HG02884 (cell line): Measurements from ENCODE around the gene GABARAPL2.
"Not testable (repeated sequence)": the region's sequence is repeated elsewhere in the genome, so short reads cannot be mapped to it uniquely, and the experiment has no call there.

ENCODE experiments used
- ATAC-seq: cut with Tn5 transposase; IDR thresholded peaks from one replicate; pipeline ENCODE4 v1.9.1; 2021; ENCODE audit warnings: mild to moderate bottlenecking, moderate library complexity; ENCODE audit not compliant: unreplicated experiment

The GABARAPL2 gene

DNA sequence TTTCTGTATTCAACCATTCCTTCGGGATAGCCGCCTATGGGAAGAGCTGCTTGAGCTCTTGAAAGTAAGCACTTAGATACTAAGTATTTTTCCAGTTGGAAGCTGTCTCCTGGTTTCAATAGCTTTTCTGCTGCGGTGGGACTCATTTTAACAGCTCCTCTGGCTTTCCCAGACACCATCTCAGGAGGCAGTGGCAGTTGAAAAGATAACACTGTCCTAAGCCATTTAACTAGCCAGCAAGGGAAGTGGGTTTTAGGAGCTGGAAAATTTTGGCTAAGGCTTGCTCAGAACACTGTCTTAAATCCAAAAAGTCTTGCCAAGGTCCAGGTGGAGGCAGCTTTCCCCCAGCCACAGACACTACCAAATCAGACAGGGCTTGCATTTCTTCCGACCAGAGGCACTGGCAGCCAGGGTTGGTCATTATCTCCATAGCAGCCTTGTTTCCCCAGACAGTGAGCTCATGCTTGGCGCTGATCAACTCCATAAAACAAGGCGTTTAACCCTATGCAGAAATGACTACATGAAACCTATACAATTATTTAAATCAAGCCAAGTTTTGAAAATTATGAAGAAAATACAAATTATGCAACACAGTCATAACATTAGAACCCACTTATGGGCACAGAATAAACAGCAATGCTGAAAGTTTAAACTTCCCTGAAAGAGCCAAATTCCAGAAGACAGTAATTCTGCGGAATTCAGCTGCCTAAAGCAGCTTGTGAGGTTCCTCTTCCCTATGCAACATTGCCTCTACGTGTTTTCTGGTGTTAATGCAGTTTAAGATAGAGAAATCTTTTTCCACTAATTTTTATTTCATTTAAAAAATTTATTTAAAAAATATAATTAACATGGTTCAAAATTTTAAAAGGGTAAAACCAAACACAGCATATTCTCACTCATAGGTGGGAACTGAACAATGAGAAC lies 25.0 kb downstream of the GABARAPL2 start:
- no peak for ATAC-seq

DNA sequence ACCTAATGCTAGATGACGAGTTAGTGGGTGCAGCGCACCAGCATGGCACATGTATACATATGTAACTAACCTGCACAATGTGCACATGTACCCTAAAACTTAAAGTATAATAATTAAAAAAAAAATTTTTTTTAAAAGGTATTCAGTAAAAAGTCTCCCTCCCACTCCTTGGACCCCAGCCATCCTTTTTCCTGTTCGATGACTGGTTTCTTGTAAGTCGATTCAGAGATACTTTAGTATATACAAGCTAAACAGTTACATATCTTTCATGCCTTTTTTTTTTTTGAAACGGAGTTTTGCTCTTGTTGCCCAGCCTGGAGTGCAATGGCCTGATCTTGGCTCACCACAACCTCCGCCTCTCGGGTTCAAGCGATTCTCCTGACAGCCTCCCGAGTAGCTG lies 25.7 kb downstream of the GABARAPL2 start:
- ATAC-seq: not testable (repeated sequence)

DNA sequence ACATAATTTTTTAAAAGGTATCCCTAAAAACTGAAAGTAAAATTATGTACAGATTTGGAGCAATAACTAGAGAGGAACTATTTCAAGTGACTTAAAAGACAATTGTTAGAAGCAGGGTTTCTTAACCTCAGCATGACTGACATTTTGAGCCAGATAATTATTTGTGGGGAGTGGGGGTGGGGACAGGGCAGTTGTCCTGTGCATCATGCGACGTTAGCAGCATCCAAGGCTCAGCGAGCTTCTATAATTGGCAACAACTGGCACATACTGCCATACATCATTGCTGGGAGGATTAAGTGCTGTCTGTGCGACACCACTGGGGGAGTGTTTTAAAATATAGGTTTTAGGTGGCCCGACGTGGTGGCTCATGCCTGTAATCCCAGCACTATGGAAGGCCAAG lies 27.1 kb downstream of the GABARAPL2 start:
- no peak for ATAC-seq

DNA sequence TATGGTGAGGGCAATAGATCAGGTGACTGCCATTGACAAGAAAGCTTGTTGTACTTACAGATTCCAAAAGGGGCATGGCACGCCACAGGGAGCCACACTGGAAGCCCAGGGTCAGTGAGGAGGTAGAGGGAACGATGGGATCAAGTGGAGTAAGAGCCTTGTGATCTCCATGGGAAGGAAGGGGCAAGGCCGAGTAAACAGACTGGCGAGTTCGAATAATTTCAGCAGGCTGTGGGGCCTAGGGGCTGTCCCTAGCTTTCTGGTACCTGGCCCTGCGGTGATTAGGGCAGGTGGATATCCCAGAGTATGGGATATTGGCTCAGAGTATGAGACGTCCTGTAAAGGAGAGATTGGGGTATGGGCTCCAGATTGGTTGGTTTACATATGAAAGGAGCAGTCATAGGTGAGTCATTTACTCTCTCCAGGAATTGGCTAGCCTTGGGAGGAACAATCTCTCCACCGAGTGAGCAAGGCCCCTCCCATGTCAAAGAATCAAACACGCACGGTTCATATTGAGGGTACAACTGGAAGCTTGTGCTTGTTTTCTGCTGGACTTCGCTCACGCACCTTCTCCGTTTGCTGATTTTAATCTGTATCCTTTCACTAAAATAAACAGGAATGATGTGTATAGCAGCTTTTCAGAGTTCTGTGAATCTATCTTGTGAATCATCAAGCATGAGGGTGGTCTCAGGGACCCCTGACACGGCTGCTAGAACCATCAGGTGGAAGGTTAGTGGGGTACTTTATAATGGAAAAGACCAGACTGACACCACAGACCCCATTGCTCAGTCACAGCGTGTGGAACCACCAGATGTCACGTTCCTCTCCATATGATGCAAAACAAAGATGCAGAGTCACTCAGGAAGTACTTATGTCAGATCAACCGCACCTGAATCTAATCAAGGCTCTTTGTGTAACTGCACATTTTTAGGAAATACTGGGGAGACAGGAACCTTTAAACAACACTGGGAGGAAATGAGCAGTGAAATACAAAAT lies 27.9 kb downstream of the GABARAPL2 start:
- no peak for ATAC-seq

DNA sequence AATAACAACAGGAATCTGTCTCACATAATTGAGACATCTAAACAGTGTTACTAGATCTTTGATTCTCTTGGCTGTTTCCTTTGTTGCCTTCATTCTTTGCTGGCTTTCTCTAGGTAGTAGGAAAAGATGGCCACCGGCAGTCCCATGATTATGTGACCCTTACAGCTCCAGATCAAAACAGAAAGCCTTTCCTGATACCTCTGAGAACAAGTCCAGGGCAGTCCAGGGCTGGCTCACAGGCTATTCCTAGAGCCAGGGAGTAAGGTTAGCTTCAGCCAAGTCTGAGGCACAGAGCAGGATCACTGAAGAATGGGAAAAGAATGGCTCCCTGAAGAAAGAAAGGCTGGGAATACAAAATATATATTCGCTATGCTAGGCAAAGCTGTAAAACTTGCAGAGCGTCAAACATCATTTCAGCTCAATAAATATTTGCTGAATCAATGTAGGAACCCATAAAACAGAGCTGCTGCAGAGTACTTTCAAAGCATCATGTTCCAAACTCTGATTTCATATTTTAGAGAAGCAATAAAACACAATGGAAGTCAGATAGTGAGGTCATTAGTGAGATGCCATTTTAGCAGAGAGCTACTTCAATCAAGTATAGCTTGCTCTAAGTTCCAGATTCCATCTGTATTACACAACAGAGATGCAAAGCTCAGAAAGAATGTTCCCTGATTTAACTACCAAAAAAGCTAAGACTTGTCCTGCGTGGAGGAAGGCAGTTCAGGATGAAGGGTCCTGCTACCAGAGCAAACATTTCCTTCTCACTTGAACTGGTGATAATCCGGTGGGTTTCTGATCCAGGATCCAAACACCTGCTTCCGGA lies 33.5 kb downstream of the GABARAPL2 start:
- ATAC-seq: no peak

DNA sequence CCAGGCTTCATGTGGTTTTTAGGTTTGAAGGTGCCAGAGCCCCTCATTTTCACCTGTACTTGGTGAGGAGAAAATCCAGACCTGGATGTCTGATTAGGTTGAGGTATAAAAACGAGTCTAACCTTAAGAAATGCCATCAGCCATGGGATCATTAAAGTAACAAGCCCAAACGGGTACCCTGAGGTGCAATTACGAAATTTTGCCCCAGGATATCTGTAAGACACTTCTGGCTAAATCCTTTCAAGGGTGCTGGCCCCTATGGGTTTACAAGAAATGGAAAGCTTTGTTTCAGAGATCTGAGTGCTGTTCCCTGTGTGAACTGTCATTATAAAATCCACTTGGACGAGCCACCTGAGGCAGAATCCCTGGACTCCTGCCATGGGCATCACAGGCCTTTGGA lies 37.1 kb downstream of the GABARAPL2 start:
- no peak for ATAC-seq

DNA sequence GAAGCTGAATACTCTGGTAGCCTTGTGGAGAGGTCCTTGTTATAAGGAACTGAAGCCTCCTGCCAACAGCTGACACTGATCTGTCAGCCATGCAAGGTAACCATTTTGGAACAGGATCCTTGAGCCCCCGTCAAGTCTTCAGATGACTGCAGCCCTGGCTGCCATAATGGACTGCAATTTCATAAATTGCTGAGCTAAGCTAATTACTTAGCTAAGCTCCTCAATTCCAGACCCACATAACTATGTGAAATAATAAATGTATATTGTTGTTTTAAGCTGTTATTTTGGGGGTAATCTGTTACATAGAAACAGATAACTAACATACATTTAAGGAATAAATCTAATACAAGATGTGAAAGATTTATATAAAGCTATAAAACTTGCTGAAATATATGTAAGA lies 40.3 kb downstream of the GABARAPL2 start:
- ATAC-seq: no peak

DNA sequence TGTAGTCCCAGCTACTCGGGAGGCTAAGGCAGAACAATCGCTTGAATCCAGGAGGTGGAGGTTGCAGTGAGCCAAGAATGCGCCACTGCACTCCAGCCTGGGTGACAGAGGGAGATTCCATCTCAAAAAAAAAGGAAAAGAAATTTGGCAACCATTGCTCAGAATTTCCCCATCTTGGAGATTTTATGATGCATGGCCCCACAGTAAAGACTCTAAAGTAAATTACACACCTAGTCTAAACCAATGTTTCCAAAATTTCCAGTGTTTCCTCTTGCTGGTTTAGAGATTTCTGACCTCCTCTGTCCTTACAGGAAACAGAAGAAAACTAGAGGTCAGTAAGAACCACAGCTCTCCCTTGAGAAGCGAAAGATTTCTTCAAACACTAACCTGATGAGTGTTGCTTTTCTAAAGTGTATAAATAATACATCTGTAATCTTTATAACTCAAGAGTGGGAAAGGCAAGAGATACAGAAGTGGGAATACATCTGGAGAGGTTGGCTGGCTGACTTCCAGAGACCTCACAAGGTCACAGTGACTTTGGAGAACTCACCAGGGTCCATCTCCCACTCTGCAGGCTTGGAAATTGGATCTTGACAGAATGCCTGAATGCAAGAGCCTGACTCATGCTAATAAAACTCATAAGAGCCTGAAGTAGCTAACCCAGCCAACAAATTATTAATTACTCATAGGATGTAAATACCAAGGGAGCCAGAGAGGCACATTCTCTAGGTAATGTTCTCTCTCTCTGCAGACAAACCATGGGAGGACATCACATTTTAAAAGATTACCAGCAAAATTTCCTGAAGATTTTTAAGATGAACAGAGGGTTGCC lies 48.1 kb downstream of the GABARAPL2 start:
- ATAC-seq: no peak

DNA sequence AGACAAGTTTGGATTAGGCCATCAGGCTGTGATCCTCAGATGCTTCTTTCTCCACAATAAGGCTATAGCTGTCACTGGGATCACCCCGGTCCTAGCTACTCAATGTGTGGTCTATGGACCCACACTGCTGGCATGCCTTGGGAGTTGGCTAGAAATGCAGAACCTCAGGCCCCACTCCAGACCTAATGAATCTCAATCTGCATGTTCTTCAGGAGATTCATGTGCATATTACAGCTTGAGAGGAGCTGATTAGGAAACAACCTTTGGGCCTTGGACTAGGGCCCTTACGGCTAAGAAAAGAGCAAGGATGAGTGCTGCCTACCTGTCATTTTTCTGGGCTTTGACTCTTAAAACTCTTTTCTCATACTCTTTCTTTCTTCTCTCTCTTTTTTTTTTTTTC lies 49.4 kb downstream of the GABARAPL2 start:
- no peak for ATAC-seq

DNA sequence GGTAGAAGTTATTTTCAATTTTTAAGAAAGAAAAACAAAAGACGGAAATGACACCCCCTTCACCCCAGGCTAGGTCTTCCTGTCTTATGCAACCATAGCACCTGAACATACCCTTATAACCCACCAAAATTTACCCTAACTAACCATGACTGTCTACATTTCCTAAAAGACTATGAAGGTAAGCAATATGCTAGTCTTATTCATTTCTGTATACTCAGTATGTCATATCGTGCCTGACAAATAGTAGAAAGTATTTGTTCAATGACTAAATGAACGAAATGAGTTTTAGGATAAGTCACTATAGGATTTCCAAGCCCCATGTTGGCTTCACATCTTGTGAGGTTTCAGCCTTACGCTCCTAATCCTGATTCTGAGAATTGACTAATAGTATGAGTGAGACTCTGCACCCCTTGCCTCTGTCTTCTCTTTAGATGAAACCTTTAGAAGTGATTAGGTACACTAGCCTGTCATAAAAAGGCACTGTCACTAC lies 50.4 kb downstream of the GABARAPL2 start:
- peak; percentile 51 for ATAC-seq

DNA sequence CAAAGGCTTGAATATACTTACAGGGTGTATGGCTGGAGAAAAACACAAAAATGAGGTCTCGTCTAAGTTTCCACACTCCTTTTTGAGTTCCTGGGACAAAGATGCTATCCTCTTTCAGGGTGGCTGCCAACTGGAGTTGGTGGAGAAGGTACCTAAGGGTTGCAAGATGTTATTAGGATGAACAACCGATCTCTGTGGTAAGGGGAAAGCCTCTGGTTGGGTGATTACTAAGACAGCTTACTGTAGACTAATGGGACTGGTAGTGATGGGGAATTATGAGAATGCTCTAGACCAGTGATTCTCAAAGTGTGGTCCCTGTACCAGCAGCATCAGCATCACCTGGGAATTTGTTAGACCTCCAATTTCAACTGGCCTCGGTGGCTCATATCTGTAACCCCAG lies 50.9 kb downstream of the GABARAPL2 start:
- no peak for ATAC-seq

DNA sequence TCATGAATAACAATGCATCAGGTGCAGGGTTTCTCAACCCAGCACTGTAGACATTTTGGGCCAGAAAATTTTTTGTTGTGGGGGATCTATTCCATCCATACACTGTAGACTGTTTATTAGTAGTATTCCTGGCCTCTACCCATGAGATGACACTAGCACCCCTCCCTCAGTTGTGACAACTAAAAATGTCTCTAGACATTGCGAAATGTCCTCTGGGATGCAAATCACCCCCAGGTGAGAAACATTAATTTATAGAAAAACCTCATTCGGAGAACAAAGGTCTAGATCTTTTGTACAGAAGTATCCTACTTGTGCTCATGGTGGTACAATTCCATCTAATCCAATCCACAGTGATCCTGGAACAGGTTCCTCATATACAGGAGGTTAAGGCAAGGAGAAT lies 52.6 kb downstream of the GABARAPL2 start:
- ATAC-seq: no peak

DNA sequence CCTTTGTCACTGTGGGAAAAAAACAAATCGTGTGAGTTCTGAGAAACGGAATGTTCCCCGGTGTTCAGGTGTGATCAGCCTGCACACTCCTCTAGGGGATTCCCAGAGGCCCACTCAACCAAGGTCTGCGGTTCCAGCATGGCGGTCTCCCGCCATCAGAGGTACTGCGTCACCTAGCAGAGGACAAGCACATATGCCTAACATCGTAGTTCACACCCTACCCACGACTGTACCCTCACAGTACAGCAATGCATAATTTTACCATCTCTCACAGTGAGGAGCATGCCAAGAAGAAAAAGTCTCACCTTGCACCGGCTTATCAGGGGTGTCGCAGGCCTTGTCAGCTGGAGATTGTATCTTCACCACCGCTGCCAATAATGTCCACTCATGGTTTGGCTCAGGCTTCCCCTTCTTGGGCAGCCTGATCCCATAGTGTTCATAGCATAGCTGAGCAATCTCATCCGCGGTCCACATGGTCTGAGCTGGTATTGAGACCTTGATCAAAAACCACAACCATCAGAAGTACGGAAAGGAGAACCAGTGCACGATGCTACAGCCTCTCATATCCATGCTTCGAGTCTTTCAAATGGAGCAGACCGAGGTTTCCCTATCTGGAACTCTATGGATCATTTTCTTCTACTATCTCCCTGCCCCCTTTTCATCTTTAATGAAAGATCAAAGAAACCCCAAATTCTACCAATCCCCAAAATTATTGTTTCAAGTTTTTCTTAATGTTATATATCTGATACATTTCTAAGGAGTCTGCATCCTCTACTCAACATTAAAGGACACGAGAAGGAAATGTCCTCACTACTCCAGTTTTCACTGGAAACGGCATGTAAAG lies 54.4 kb downstream of the GABARAPL2 start:
- ATAC-seq: no peak

DNA sequence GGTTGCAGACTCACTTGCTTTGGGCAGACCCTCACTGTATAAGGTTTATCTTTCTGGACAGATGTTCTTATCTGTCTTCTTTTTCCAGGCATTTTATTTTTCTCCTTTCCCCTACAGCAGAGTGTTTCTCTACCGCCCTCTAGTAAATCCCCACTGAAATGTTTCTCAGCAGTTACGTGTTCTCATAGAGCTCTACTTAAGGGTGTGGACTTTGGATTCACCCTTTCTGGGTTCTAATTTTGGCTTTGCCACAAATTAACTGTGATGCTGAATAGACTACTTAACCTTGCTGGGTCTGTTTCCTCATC lies 54.9 kb downstream of the GABARAPL2 start:
- no peak for ATAC-seq

DNA sequence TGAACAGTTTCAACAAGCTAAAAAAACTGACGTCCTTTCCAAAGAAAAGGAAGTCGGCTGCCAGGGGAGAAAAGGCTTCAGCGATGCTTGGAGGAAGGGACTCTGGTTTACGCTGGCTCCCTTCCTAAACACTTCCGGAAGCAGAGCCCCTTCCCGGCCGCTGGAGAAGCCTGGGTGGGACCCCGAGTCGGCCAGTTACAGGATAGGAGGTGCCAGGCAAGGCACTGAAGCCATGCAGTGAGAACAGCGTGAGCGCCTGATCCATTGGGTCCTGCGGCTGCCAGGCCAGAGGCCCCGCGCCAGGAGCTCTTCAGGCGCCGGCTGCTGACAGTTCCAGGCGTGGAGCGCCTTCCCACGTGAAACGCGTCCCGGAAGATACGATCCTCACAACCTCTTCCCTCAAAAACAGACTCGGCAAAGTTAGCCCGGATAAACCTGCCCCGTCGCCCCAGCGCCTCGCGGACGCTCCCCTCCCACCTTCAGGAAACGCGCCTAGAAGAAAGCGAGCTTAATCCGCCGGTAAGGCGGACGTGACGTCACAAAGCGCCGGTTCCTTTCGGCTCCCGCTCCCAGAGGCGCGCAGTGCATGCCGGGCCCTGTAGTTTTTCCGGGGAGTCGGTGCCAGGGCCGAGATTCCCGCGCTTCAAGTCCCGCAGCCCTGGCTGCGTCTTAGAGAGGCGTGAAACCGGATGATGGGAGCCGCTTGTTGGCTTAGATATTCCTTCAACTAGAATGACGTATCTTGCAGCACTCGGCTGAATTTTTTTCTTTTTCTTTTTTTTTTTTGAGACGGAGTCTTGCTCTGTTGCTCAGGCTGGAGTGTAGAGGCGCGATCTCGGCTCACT lies 56.8 kb downstream of the GABARAPL2 start, which contains the start of gene ADAT1:
Gene ADAT1 (minus strand): TSS at position 521 of the 845 bp plus-strand sequence. CDS start 2,482 bp downstream, outside the sequence.
- ATAC-seq: peak; percentile 93

DNA sequence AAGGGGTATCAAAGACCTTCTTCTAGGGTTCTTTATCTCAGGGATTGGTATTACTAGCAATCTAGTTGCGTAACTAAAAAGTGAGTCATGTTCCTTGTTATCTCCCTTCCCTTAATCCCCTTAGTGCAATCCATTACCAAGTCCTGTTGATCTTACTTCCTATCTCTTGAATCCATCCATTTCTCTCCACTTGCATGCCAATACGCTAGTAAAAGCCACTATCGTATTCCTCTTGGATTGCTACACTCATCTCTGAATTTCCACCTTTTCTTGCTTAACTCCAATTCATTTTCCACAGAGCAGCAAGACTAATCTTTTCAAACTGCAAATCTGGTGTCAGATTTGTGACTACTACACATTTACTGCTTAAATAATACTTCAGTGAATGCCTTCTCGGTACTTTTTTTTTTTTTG lies 58.7 kb downstream of the GABARAPL2 start:
- ATAC-seq: no peak

DNA sequence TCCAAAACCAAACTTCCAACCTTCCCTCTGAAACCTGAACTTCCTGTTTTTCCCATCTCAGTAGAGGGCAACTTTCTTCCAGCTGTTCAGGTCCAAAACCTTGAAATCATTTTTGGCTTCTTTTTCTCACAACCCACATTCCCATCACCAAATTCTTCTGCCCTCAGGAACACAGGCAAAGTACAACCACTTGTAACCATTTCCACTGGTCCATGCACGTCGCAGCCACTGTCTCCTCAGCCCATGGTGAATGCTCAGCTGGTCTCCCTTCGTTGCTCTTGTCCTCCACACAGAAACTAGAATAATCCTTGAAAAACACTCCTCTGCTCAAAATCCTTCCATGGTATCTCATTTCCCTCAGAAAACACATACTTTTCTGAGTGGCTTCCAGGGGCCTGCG lies 60.6 kb downstream of the GABARAPL2 start:
- ATAC-seq: no peak
